HCT116 (cell line): ENCODE data around the gene CPM. TPM values are rescaled to one million over a fixed set of nuclear protein-coding genes. Genes with fewer than 3 reads are reported as not detected.

Source experiments
- ATAC-seq: fragments of 200-7000 bp; cut with Tn5 transposase; 2 replicates; pipeline ENCODE4 v1.9.1; 2020; ENCODE audit warnings: mild to moderate bottlenecking, moderate library complexity
- BruUV-seq: library from RNA; stranded (reverse); fragments of 400-500 nt; replicated peaks from 2 replicates; lab custom pipeline; 2021; lab: Mats Ljungman, UMichigan
- CTCF ChIA-PET: fragments of 300-600 bp; sonication (Branson Sonifier 250); formaldehyde crosslinking; loops from one replicate; lab custom pipeline; 2021; ENCODE audit warnings: antibody characterized with exemption; lab: Charles Lee
- POLR2A ChIA-PET: fragments of 300-600, 350-600 bp; sonication (Branson Sonifier 250); formaldehyde crosslinking; loops from one replicate; lab custom pipeline; 2021; ENCODE audit warnings: antibody characterized with exemption; lab: Charles Lee
- RAD21 ChIA-PET, 2 experiments: fragments of 300-600 bp; sonication (Branson Sonifier 250); formaldehyde crosslinking; loops; one replicate each; lab custom pipeline; 2023; ENCODE audit warnings: low total read pairs in 2 of 2; ENCODE audit not compliant: uncharacterized antibody in 2 of 2, unreplicated experiment in 2 of 2, low non-redundant PET in 1 of 2; lab: Charles Lee
- DNase-seq: peaks from one replicate; pipeline ENCODE4 v3.0.0-alpha.2; 2010; ENCODE audit warnings: low read depth, low spot score
- H2AFZ ChIP-seq: fragments of 200-600 bp; shearing (Covaris generic), sonication (generic); 2 replicates; pipeline ENCODE4 v1.6.1; 2017; ENCODE audit warnings: low read depth, mixed run types, mixed read lengths, antibody characterized with exemption, low read length; ENCODE audit not compliant: poor library complexity, severe bottlenecking
- H3K27ac ChIP-seq: 2 replicates; pipeline ENCODE4 v1.5.1; 2012; ENCODE audit warnings: low read depth, low read length
- H3K27me3 ChIP-seq: fragments of 200-600 bp; sonication (generic); 2 replicates; pipeline ENCODE4 v1.6.1; 2016; ENCODE audit warnings: mixed run types, low read length, mixed read lengths; ENCODE audit not compliant: insufficient read depth
- H3K36me3 ChIP-seq, 2 experiments: fragments of 200-500 bp in 1 of 2; fragments of 200-600 bp in 1 of 2; sonication (Bioruptor generic) in 1 of 2; sonication (generic) in 1 of 2; 2 replicates each; pipeline versions ENCODE4 v1.5.1 to v1.6.1; 2014 to 2016; ENCODE audit warnings: low read length in 2 of 2, inconsistent platforms in 1 of 2, mixed read lengths in 1 of 2, mixed run types in 1 of 2; ENCODE audit not compliant: insufficient read depth in 2 of 2, control insufficient read depth in 1 of 2
- H3K4me1 ChIP-seq, 2 experiments: fragments of 200-600 bp in 1 of 2; sonication (generic) in 1 of 2; 2 replicates each; pipeline versions ENCODE4 v1.5.1 to v1.6.1; 2012 to 2017; ENCODE audit warnings: low read length in 2 of 2, inconsistent platforms in 1 of 2, mild to moderate bottlenecking in 1 of 2, mixed read lengths in 1 of 2, mixed run types in 1 of 2, moderate library complexity in 1 of 2; ENCODE audit not compliant: insufficient read depth in 2 of 2, control insufficient read depth in 1 of 2
- H3K4me2 ChIP-seq: fragments of 200-600 bp; sonication (generic); 2 replicates; pipeline ENCODE4 v1.6.1; 2017; ENCODE audit warnings: mixed run types, low read length, mixed read lengths
- H3K4me3 ChIP-seq, 2 experiments: fragments of 200-600 bp in 1 of 2; sonication (generic) in 1 of 2; replicated peaks in 1 of 2; 2 replicates each; pipeline ENCODE4 v1.5.1; 2011 to 2016; ENCODE audit warnings: low read length in 2 of 2, control low read depth in 1 of 2, low read depth in 1 of 2, mild to moderate bottlenecking in 1 of 2, mixed read lengths in 1 of 2, mixed run types in 1 of 2
- H3K79me2 ChIP-seq: fragments of 200-600 bp; sonication (generic); 2 replicates; pipeline ENCODE4 v1.6.1; 2017; ENCODE audit warnings: mild to moderate bottlenecking, mixed run types, low read length, moderate library complexity, mixed read lengths; ENCODE audit not compliant: insufficient read depth
- H3K9ac ChIP-seq: fragments of 200-600 bp; sonication (generic); 2 replicates; pipeline ENCODE4 v1.6.1; 2016; ENCODE audit warnings: low read length, mixed read lengths
- H3K9me2 ChIP-seq: fragments of 200-600 bp; sonication (generic), shearing (Covaris generic); 2 replicates; pipeline ENCODE4 v1.6.1; 2017; ENCODE audit warnings: mixed run types, mild to moderate bottlenecking, moderate library complexity; ENCODE audit not compliant: insufficient read depth
- H3K9me3 ChIP-seq, 2 experiments: fragments of 200-500 bp in 1 of 2; fragments of 200-600 bp in 1 of 2; sonication (Bioruptor generic) in 1 of 2; sonication (generic) in 1 of 2; 2 replicates each; pipeline ENCODE4 v1.6.1; 2014 to 2017; ENCODE audit warnings: low read length in 2 of 2, mixed read lengths in 2 of 2, inconsistent platforms in 1 of 2, low read depth in 1 of 2, mild to moderate bottlenecking in 1 of 2, mixed run types in 1 of 2, moderate library complexity in 1 of 2; ENCODE audit not compliant: control insufficient read depth in 1 of 2, insufficient read depth in 1 of 2
- H4K20me1 ChIP-seq: fragments of 200-600 bp; sonication (generic), shearing (Covaris generic); 2 replicates; pipeline ENCODE4 v1.6.1; 2017; ENCODE audit warnings: mixed run types, mild to moderate bottlenecking, moderate library complexity; ENCODE audit not compliant: insufficient read depth
- ATF3 ChIP-seq: IDR thresholded peaks from 2 replicates; pipeline ENCODE4 v1.6.1; 2012
- ELF1 ChIP-seq: IDR thresholded peaks from 2 replicates; pipeline ENCODE4 v1.6.1; 2012; ENCODE audit warnings: low read depth, borderline replicate concordance
- EZH2phosphoT487 ChIP-seq: fragments of 200-600 bp; IDR thresholded peaks from 2 replicates; pipeline ENCODE4 v1.6.1; 2018; ENCODE audit warnings: antibody characterized with exemption, borderline replicate concordance
- FOSL1 ChIP-seq: IDR thresholded peaks from 2 replicates; pipeline ENCODE4 v1.6.1; 2012; ENCODE audit warnings: low read depth
- RAD21 ChIP-seq: IDR thresholded peaks from 2 replicates; pipeline ENCODE4 v1.6.1; 2012; ENCODE audit warnings: low read depth, mild to moderate bottlenecking
- SRF ChIP-seq: IDR thresholded peaks from 2 replicates; pipeline ENCODE4 v1.6.1; 2012; ENCODE audit warnings: low read depth
- YY1 ChIP-seq: IDR thresholded peaks from 2 replicates; pipeline ENCODE4 v1.6.1; 2011; ENCODE audit warnings: low read length, low read depth, moderate library complexity, mild to moderate bottlenecking; ENCODE audit not compliant: insufficient replicate concordance; ENCODE audit errors: extremely low read depth
- ZNF274 ChIP-seq: fragments of 200-500 bp; sonication (Bioruptor generic); IDR thresholded peaks from 2 replicates; pipeline ENCODE4 v1.6.1; 2014; ENCODE audit warnings: mild to moderate bottlenecking, low read depth, low read length, inconsistent platforms
- intact Hi-C: fragments of 100-400 bp; cut with micrococcal nuclease; formaldehyde crosslinking; loops from 2 replicates; pipeline ENCODE4 v1.10.0; 2022
- total RNA-seq: library from RNA; stranded (reverse); gene quantifications from one replicate; pipeline ENCODE4 v1.2.1, GENCODE V29; 2021; ENCODE audit not compliant: unreplicated experiment
- TF ChIP-seq, protein P1 (sequence below): IDR thresholded peaks from 2 replicates; pipeline ENCODE4 v1.6.1; 2011; ENCODE audit warnings: mild to moderate bottlenecking, low read length, moderate library complexity; ENCODE audit not compliant: insufficient replicate concordance; ENCODE audit errors: extremely low read depth

CPM gene
- total RNA-seq, 1 experiment from 2014 or later: 5.3 TPM

GRCh38 chr12:68893741-68894140 lies 39.2 kb downstream of the CPM start:
- ATAC-seq (no peak), DNase-seq (no peak)
- Histone ChIP-seq H3K9ac (no peak overlapping the region), H4K20me1 (no peaks in the 10 kb centered on the region), H3K9me3 (no peaks in the 10 kb centered on the region), H3K27me3 (no peaks in the 10 kb centered on the region), H3K4me2 (no peak overlapping the region), H3K9me2 (no peaks in the 10 kb centered on the region), H3K4me1 (no peaks in the 10 kb centered on the region), H3K27ac (no peak overlapping the region), H3K79me2 (no peaks in the 10 kb centered on the region), H3K4me3 (no peak overlapping the region), H2AFZ (no peak overlapping the region), H3K36me3 (no peaks in the 10 kb centered on the region)
- intact Hi-C loops: no loop called here
- BruUV-seq: no TSS peak
- no peak for TF ChIP-seq YY1
- TF ChIP-seq FOSL1: no peak
- no peak for TF ChIP-seq ATF3
- TF ChIP-seq, protein P1, sequence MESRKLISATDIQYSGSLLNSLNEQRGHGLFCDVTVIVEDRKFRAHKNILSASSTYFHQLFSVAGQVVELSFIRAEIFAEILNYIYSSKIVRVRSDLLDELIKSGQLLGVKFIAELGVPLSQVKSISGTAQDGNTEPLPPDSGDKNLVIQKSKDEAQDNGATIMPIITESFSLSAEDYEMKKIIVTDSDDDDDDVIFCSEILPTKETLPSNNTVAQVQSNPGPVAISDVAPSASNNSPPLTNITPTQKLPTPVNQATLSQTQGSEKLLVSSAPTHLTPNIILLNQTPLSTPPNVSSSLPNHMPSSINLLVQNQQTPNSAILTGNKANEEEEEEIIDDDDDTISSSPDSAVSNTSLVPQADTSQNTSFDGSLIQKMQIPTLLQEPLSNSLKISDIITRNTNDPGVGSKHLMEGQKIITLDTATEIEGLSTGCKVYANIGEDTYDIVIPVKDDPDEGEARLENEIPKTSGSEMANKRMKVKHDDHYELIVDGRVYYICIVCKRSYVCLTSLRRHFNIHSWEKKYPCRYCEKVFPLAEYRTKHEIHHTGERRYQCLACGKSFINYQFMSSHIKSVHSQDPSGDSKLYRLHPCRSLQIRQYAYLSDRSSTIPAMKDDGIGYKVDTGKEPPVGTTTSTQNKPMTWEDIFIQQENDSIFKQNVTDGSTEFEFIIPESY: no peak
- no peak for TF ChIP-seq ZNF274
- TF ChIP-seq RAD21: no peak
- TF ChIP-seq SRF: no peak
- no peak for TF ChIP-seq ELF1
- ChIA-PET RAD21 (no interaction called here), CTCF (no interaction called here), POLR2A (no interaction called here)

DNA sequence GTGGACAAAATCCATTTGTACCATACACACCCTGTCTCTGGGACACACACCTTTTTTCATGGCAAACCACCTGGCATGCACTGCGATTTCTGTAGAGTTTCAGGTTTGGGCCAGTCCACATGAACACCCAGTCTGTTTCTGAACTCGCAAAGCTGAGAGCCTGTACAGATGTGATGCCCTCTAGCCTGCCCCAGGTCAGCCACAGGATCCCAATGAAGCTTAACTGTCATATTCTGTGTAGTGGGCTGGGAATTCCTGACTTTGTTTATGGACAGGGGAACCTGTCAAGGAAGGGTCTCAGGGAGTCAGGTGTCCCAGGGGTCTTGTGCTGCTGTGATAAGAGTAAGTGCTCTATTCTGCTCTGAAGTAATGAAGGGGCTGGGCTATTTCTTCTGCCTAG lies 39.8 kb downstream of the CPM start:
- BruUV-seq: no TSS peak

More for the DNA sequence above, 39.8 kb downstream of the CPM start:
- no peak for TF ChIP-seq EZH2phosphoT487
- TF ChIP-seq, all 23 proteins: peak for 0
- RAD21 ChIA-PET: no interaction called here
- H3K27me3 ChIP-seq: no peaks in the 10 kb centered on the region
- H4K20me1 ChIP-seq: no peaks in the 10 kb centered on the region
- no peak overlapping the region for H3K4me3 ChIP-seq
- H3K9ac ChIP-seq: no peak overlapping the region
- H3K4me1 ChIP-seq: no peaks in the 10 kb centered on the region
- POLR2A ChIA-PET: no interaction called here
- H2AFZ ChIP-seq: no peak overlapping the region
- no peaks in the 10 kb centered on the region for H3K36me3 ChIP-seq
- no peaks in the 10 kb centered on the region for H3K79me2 ChIP-seq
- DNase-seq (no peak), ATAC-seq (no peak)
- no peak overlapping the region for H3K27ac ChIP-seq
- intact Hi-C loops: no loop called here
- CTCF ChIA-PET: no interaction called here
- H3K9me2 ChIP-seq: no peaks in the 10 kb centered on the region
- H3K9me3 ChIP-seq: no peaks in the 10 kb centered on the region
- H3K4me2 ChIP-seq: no peak overlapping the region
